Measurements from ENCODE around the gene OR5AU1.

Gene OR5AU1

DNA sequence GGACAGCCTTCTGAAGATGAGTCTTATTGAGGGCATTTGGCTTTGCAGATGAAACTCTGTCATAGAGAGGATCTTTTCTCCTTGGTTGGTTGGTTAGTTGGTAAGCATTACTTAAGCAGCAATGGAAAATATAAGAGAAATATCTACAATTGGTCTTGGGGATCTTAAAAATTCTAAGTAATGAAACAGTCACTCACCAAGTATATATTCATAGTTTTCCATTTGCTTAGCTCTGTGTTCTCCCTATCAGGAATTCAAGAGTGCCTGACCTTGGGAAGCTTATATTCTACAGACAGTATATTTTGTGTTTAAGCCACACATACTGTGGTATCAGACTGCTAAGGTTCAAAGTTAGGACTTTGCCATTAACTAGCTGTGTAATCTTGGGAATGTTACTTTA lies at the start of gene OR5AU1:
Gene OR5AU1 (minus strand): TSS at position 101 of the 400 bp plus-strand sequence. CDS start 191 bp downstream, outside the sequence.
- DNase-seq = no peak
- intact Hi-C loops (cut with DNase I) = no loop called here

DNA sequence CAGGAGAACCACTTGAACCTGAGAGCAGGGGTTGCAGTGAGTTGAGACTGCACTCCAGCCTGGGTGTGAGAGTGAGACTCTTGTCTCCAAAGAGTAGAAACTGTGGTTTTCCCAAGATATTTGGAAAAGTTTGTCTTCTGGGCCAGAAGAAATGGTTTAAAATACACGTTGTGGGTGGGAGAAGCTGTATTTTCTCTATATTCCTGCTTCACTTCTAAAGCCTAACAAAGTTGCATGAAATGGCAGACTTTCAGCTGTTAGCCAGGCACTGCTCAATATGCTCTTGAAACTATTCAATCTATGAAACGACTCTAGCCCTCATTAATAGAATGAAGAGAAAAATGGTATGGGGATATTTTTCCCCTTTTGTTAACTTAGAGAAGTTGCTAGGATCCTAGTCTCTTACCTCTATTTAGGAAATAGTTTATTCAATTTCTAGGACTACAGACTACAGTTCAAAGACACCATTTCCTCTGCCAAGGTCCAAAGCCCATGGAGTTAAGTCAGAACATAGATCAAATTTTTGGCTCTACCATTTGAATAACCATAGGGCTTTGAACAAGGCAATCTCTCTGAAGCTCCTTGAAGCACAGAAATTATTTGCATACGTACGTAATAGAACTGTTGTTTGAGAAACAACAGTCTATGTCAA lies 49.3 kb upstream of the OR5AU1 start:
- no peak for DNase-seq
- intact Hi-C loops (cut with DNase I) = no loop called here

DNA sequence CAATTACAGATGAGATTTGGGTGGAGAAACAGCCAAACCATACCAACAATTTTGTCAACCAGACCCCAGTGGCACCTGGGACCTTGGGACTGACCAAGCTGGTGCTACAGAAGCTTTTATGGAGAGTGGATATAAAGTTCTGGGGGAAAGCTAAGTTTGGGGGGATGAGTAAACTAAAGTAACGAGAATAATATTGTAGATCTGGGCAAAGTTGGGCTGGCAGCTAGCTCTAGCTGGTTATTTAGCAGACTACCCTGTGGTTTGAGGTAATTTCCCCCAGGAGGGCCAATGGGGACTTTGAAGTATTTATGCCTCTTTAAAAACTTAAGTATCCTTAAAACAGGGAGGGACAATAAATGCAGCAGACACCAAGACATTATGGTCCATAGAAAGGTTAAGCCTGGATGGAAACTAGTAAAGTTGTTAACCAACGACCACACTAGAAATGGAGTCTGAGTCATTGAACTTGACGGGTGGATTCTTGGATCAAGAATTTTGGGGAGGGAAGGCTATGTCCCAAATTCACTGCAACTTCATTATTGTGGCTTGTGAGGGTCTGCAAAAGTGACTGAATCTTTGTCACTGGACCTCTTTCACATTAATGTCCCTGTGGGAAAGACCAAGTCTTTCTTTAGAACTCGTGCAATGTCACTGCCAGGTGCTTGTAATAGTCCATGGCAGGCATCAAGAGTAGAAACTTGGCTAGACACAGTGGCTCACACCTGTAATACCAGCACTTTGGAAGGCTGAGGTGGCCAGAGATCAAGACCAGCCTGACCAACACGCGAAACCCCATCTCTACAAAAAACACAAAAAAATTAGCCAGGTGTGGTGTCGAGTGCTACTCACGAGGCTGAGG lies 48.5 kb upstream of the OR5AU1 start:
- DNase-seq = no peak
- intact Hi-C loops (cut with DNase I) = no loop called here

DNA sequence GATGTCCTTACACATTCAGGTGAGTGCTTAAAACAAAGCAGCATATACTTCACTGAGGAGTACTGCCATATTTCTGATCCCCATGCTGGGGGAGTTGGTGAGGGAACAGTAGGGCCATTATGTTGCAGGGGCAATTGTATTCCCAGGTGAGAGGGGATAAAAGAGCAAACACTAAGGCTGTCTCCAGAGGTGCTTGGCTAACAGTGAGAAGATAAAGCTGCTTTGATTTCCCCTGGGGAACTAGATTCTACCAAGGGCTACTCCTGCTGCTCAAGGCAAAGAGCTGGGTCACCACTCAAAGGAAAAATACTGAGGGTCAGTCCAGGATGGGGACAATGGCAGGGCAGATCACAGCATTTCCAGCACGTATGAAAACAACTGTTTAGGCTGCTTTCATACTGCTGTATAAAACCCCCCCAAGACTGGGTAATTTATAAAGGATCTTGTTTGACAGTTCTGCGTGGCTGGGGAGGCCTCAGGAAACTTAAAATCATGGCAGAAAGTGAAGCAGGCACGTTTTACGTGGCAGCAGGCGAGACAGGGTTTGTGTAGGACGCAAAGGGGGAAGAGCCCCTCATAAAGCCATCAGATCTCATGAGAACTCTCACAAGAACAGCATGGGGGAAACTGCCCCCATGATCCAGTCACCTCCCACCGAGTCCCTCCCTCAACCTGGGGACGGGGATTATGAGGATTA lies 47.8 kb upstream of the OR5AU1 start:
- no peak for DNase-seq
- intact Hi-C loops (cut with DNase I) = no loop called here

DNA sequence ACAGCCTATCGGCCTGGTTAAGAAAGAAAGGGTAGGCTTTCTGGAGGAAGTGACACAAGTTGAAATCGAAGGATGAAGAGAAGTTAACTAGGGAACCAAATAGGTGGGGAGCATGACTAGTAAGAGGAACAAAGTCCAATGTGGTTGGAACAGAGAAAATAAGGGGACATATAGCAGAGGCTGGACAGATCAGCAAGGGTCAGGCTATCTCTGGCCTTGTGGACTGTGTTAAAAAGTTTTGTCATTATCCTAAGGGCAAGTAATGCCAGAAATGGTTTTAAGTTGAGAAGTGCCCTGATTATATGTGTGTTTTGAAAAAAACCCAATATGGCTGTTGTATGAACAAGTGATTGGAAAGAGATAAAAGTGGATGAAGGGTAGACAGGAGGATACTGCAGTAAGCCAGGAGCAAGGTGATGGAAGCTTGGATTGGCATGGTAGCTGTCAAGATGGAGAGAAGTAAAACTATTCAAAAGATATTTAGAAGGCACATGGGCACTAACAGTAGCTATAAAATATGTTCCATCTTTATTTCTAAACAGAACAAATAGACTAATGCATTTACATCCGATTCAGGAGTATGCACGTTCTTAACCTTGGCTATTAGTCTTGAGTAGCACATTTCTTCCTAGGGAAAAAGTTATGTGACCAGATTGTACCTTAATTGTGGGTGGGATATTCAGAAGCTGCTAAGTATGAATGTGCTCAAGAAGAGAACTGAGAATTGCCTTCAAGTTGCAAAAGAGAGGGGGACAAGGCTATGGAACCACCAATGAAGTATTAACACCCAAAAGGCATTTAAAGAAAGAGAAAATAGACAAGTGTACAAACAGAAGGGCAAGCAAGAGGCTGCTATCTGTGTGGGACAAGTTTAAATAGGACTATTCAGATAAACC lies 46.8 kb upstream of the OR5AU1 start:
- no peak for DNase-seq
- intact Hi-C loops (cut with DNase I) = no loop called here

DNA sequence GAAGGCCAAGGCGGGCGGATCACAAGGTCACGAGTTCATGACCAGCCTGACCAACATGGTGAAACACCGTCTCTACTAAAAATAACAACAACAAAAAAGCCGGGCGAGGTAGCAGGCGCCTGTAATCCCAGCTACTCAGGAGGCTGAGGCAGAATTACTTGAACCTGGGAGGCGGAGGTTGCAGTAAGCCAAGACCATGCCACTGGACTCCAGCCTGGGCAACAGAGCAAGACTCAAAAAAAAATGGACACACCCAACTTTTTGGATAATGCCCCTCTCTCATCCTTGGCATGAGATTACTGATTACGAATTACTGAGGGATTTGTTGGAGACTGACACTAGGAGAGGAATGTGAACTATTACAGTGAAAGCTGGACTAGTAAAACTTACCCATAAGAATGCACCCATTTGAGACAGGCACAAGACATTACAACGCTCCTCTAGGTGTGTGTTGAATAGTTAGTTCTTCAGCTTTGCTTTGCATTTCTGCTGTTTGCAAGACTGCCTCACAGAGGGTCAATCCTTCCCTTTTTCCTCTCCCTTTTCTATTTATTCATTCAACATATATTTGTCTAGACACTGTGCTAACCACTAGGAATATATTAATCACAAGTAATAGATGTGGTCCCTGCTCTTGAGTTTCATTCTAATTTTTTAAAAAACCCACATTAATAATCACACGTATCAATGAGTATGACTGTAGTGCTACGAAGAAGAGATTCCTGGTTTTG lies 46.0 kb upstream of the OR5AU1 start:
- no peak for DNase-seq
- intact Hi-C loops (cut with DNase I) = no loop called here

DNA sequence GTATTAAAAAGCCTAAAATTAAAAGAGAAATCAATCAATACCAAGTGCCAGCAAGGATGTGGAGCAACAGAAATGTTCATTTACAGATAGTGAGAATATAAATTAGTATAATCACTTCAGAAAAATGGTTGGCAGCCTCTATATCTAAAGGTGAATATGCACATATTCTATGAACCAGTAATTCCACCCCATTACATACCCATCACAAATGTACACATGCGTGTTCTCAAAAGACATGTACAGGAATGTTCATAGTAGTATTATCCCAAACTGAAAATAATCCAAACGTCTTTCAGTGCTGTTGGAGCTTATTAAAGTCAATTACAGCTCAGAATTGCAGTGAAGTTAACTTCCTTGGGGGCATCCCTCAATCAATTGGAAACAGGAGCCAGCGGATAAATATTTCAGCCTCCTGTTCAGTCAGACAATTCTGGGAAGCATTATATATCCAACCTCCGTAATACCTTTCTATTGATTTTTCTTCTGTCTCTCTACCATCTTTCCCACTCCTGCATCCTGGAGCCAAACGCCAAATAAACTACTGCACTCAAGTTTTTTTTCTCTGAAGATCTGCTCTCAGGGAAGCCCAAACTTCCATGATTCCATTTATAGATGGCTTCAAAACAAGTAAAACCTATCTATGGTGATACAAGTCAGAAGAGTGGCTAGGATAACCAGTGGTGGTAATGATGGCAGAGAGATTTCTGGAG lies 45.0 kb upstream of the OR5AU1 start:
- intact Hi-C loops (cut with DNase I) = no loop called here
- no peak for DNase-seq

DNA sequence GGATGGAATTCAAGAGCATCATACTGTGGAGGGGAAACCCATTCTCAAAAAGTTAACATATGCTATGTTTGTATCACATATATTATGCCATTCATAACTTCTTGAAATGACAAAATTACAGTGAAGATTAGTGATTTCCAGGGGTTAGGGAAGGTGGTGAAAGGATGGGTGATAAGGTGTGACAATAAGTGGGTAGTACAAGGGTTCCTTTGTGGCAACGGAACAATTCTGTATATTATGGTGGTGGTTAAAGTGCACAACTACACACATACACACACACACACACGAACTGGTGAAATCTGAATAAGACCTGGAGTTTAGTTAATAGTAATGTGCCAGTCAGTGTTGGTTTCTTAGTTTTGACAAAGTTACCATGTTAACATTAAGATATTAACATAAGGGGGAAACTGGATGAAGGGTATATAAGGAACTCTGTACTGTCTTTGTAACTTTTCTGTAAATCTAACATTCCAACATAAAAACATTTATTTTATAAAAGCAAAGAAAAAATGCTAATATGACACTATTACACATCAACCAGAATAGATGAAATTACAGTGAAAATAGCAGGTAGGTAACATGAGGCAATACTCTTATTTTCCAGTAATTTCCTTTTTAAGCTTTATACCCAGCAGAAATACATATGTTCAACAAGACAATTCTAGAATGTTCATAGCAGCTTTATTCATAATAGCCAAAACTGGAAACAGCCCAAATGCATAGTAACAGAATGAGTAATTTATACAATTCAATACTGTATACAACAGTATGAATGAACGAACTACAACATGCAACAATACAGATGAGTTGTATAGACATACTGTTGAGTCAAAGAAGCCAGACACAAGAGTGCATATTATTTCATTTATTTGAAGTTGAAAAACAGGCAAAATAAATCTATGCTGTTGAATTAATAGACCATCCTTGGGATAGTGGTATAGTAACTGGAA lies 44.0 kb upstream of the OR5AU1 start:
- no peak for DNase-seq
- intact Hi-C loops (cut with DNase I) = no loop called here

DNA sequence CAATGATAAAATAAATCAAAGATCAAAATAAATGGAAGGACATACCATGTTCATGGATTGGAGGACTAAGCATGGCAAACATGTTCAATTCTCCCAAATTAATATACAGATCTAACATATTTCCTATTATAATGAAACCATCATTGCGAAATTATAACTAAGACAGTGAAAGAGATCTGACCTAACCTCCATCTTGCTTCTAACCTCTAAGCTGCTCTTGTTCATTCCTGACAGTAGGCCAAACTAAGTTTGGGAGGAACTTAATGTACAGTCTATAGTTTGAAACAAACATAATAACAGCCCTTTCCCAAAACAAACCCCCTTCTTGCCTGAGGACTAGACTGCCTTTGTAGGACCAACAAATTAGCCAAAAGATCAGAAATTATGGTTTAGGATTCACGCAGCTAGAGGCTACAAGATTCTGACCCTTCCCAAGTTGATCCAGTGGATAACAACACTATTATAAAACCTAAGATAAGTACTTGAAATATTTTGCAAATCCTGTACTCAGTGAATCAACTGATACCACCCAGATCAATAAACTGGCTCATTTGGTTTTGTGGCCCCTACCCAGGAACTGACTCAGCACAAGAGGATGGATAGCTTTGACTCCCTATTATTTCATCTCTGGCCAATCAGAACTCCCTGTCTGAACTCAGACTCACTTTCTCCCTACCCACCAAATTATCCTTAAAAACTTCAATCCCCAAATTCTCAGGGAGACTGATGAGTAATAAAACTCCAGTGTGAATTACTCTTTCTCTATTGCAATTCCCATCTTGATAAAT lies 41.7 kb upstream of the OR5AU1 start:
- intact Hi-C loops (cut with DNase I) = no loop called here
- no peak for DNase-seq

DNA sequence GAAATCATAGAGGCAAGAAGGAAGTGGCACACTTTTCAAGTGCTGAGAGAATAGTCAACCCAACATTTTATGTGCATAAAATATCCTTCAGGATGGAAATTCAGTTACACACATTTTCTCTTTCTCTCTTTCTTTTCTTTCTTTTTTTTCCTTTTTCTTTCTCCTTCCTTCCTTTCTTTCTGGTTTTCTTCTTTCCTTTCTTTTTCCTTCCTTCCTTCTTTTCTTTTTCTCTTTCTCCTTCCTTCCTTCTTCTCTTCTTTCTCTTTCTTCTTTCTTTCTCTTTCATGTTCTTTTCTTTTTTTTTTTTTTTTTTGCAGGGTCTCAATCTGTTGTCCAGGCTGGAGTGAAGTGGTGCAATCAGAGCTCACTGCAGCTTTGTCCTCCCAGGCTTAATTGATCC lies 38.7 kb upstream of the OR5AU1 start:
- intact Hi-C loops (cut with DNase I) = no loop called here
- no peak for DNase-seq

DNA sequence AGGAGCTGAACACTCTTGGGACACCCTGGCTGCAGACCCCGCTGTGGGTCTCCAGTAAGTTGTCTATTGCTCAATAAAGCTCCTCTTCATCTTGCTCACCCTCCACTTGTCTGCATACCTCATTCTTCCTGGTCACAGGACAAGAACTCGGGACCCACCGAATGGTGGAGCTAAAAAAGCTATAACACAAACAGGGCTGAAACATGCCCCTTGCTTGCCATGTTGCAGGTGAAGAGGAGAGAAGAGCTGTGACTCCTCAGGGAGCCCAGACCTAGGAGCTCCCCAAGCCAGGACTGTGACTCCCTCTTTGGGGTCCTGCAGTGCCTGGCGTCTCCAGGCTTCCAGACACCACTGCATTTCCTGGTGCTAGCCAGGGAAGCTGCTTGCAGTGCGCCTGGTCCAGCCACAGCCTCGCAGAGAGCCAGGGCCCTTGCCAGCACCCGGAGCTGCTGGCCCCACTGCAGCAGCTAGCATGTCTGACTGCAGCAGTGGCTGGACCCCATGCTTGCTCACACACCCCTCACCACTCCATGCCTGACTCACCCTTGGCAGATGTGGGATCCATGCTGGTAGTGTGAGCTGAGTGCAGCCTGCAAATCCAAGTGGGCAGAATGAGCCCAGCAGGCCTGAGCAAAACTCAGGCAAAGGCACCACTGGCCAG lies 37.1 kb upstream of the OR5AU1 start:
- intact Hi-C loops (cut with DNase I) = no loop called here
- no peak for DNase-seq

DNA sequence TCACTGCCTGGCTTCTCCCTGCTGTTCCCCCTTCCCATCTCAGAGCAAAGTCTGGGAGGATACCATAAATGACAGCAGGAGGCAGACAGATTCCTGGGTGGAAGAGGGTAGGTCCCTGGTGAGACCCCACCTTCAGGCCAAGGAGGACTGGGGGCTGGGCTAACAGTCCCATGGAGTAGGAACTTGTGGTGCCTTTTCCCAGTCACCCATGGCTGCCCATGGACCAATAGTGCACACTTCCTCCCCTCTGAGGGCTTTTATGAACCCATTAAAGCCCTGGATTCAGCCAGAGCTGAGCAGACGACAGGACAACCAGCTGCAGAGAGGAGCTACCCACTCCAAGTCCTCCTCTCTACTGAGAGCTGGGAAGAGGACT lies 36.6 kb upstream of the OR5AU1 start:
- intact Hi-C loops (cut with DNase I) = no loop called here
- DNase-seq = no peak

DNA sequence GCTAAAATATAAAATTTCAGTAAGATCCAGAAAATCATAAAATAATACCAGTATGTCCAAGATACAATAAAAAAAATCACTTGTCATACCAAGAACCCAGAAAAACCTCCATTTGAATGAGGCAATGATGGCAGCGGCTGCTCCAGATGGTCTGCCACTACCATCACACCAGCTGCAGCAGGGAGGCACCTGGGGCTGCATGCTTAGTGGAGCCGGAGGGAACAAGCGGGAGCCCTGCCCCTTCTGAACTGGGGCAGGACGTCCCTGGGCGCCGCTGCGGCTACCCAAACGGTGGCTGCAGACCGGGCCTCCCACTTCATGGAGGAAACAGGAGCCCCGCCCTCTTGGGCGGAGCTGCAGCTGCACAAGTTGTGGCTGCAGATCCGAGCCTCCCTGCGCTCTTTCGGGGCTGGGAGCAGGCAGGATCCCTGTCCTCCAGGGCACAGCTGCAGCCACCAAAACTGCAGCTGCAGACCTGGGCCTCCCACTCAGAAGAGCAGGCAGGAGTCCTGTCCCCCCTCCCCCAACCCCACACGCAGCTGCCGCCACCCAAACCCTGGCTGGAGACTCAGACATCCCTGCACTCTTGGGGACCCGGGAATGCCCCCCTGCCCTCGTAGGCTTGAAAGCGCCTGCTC lies 36.1 kb upstream of the OR5AU1 start:
- intact Hi-C loops (cut with DNase I) = no loop called here
- peak; percentile 29 to 94 (median 60) for DNase-seq

DNA sequence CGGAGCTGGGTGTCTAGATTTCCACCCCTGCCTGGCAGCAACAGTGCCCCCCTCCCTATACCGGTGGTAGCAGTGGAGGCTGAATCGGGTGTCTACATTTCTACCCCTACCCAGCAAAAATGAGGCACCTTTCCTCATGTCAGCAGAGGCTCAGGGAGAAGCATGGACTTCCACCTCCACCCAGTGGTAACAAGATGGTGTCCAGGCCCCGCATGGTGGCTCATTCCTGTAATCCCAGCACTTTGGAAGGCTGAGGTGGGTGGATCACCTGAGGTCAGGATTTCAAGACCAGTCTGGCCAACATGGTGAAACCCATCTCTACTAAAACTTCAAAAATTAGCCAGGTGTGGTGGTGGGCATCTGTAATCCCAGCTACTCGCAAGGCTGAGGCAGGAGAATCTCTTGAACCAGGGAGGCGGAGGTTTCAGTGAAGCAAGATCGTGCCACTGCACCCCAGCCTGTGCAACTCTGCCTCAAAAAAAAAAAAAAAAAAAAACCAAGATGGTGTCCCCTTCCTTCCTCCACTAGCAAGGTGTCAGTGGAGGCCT lies 35.5 kb upstream of the OR5AU1 start:
- intact Hi-C loops (cut with DNase I) = no loop called here
- no peak for DNase-seq

DNA sequence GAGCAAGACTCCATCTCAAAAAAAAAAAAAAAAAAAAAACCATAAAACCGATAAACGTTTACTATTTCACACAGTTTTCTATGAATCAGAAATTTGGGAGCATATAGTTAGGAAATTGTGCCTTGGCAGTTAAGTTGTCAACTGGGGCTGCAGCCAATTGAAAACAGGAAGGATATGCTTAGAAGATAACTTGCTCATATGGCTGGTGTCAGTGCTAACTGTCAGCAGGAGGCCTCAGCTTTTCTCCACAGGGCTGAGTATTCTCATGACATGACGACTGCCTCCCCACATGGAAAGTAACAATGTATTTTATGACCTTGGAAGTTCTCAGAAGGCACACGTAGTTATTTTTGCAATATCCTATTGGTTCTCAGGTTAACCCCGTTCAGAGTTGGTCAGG lies 29.6 kb upstream of the OR5AU1 start:
- no peak for DNase-seq
- intact Hi-C loops (cut with DNase I) = no loop called here

DNA sequence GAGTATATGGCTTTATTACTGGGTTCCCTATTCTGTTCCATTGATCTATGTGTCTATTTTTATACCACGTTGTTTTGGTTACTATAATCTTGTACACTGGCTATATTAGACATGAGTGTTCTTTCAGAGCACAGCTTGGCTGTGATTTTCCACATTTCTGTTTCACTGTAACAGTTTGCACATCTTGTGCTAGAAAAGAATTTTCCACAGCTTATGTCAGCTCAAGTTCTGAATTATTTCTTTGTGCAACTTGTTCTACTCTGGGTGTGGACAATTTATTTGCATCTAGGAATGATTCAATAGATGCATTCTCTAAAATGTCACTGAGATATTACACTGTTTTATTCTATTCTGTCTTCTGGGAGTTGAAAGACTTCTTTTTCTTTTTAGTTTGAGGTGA lies 28.4 kb upstream of the OR5AU1 start:
- no peak for DNase-seq
- intact Hi-C loops (cut with DNase I) = no loop called here

Measured in posterior cingulate gyrus (tissue), 11 donors.